Activated T-cell treated with anti-CD3 and anti-CD28 coated beads, Interleukin-2, amount 50 U/mL, for 24 hours (primary cell): Measurements from ENCODE around the gene OR52E5.

Source experiments
- DNase-seq: peaks from one replicate; pipeline ENCODE4 v3.0.0-alpha.2; 2020
- H3K27ac Mint-ChIP-seq: 2 replicates; pipeline ENCODE4 v1.8.0; 2020; ENCODE audit warnings: mild to moderate bottlenecking, mixed read lengths
- H3K27me3 Mint-ChIP-seq: 2 replicates; pipeline ENCODE4 v1.8.0; 2020; ENCODE audit warnings: mixed read lengths
- H3K36me3 Mint-ChIP-seq: 2 replicates; pipeline ENCODE4 v1.8.0; 2020; ENCODE audit warnings: low read depth, mixed read lengths
- H3K4me1 Mint-ChIP-seq: 2 replicates; pipeline ENCODE4 v1.8.0; 2020; ENCODE audit warnings: low read depth, mixed read lengths
- H3K4me3 Mint-ChIP-seq: 2 replicates; pipeline ENCODE4 v1.8.0; 2020; ENCODE audit warnings: mild to moderate bottlenecking, moderate library complexity, mixed read lengths
- H3K9me3 Mint-ChIP-seq: 2 replicates; pipeline ENCODE4 v1.8.0; 2020; ENCODE audit warnings: mixed read lengths

OR52E5 gene

GRCh38 chr11:5923427-5923776 lies 30.4 kb downstream of the OR52E5 start:
- DNase-seq: no peak
- Mint-ChIP-seq H3K4me3 (no peak overlapping the region), H3K27ac (no peak overlapping the region), H3K27me3 (no peaks in the 10 kb centered on the region), H3K36me3 (no peaks in the 10 kb centered on the region), H3K9me3 (peaks cover 24% of the 10 kb centered on the region), H3K4me1 (peaks cover 2% of the 10 kb centered on the region)

GRCh38 chr11:5923794-5924193 lies 30.8 kb downstream of the OR52E5 start:
- Mint-ChIP-seq H3K36me3 (no peaks in the 10 kb centered on the region), H3K9me3 (peaks cover 25% of the 10 kb centered on the region), H3K4me3 (no peak overlapping the region), H3K4me1 (peaks cover 2% of the 10 kb centered on the region), H3K27ac (no peak overlapping the region), H3K27me3 (no peaks in the 10 kb centered on the region)
- no peak for DNase-seq

- no peak overlapping the region for H3K27ac Mint-ChIP-seq
- H3K4me3 Mint-ChIP-seq: no peak overlapping the region
- DNase-seq: no peak
- H3K27me3 Mint-ChIP-seq: no peaks in the 10 kb centered on the region
- peaks cover 24% of the 10 kb centered on the region for H3K9me3 Mint-ChIP-seq
- no peaks in the 10 kb centered on the region for H3K36me3 Mint-ChIP-seq
- no peaks in the 10 kb centered on the region for H3K4me1 Mint-ChIP-seq
These were observed 35.3 kb downstream of the OR52E5 start for GRCh38 chr11:5928271-5928670.

- Mint-ChIP-seq H3K4me3 (no peak overlapping the region), H3K27ac (no peak overlapping the region), H3K4me1 (no peaks in the 10 kb centered on the region), H3K9me3 (peaks cover 24% of the 10 kb centered on the region), H3K27me3 (no peaks in the 10 kb centered on the region), H3K36me3 (no peaks in the 10 kb centered on the region)
- no peak for DNase-seq
These were observed 35.8 kb downstream of the OR52E5 start for GRCh38 chr11:5928811-5929210.

- no peak overlapping the region for H3K27ac Mint-ChIP-seq
- no peaks in the 10 kb centered on the region for H3K4me1 Mint-ChIP-seq
- no peaks in the 10 kb centered on the region for H3K27me3 Mint-ChIP-seq
- H3K4me3 Mint-ChIP-seq: no peak overlapping the region
- no peak for DNase-seq
- no peaks in the 10 kb centered on the region for H3K36me3 Mint-ChIP-seq
- peaks cover 17% of the 10 kb centered on the region for H3K9me3 Mint-ChIP-seq
These were observed 36.8 kb downstream of the OR52E5 start for GRCh38 chr11:5929571-5930368.

GRCh38 chr11:5930614-5931013 lies 37.6 kb downstream of the OR52E5 start:
- no peak for DNase-seq
- Mint-ChIP-seq H3K27me3 (no peaks in the 10 kb centered on the region), H3K9me3 (peaks cover 8% of the 10 kb centered on the region), H3K4me1 (no peaks in the 10 kb centered on the region), H3K27ac (no peak overlapping the region), H3K4me3 (no peak overlapping the region), H3K36me3 (no peaks in the 10 kb centered on the region)

- Mint-ChIP-seq H3K9me3 (peaks cover 8% of the 10 kb centered on the region), H3K27me3 (no peaks in the 10 kb centered on the region), H3K27ac (no peak overlapping the region), H3K36me3 (no peaks in the 10 kb centered on the region), H3K4me3 (no peak overlapping the region), H3K4me1 (no peaks in the 10 kb centered on the region)
- no peak for DNase-seq
These were observed 38.1 kb downstream of the OR52E5 start for GRCh38 chr11:5931061-5931460.

GRCh38 chr11:5932671-5933070 lies 39.7 kb downstream of the OR52E5 start:
- no peaks in the 10 kb centered on the region for H3K36me3 Mint-ChIP-seq
- no peaks in the 10 kb centered on the region for H3K4me1 Mint-ChIP-seq
- no peaks in the 10 kb centered on the region for H3K27me3 Mint-ChIP-seq
- H3K4me3 Mint-ChIP-seq: no peak overlapping the region
- peaks cover 5% of the 10 kb centered on the region for H3K9me3 Mint-ChIP-seq
- DNase-seq: no peak
- H3K27ac Mint-ChIP-seq: no peak overlapping the region

GRCh38 chr11:5933116-5933515 lies 40.1 kb downstream of the OR52E5 start:
- Mint-ChIP-seq H3K4me1 (no peaks in the 10 kb centered on the region), H3K36me3 (no peaks in the 10 kb centered on the region), H3K27me3 (peaks cover 4% of the 10 kb centered on the region), H3K9me3 (peaks cover 5% of the 10 kb centered on the region), H3K4me3 (no peak overlapping the region), H3K27ac (no peak overlapping the region)
- no peak for DNase-seq

GRCh38 chr11:5937868-5938602 lies 45.0 kb downstream of the OR52E5 start:
- Mint-ChIP-seq H3K27me3 (peaks cover 10% of the 10 kb centered on the region), H3K4me1 (no peaks in the 10 kb centered on the region), H3K4me3 (no peak overlapping the region), H3K9me3 (no peaks in the 10 kb centered on the region), H3K27ac (no peak overlapping the region), H3K36me3 (no peaks in the 10 kb centered on the region)
- no peak for DNase-seq

- H3K27me3 Mint-ChIP-seq: peaks cover 10% of the 10 kb centered on the region
- H3K9me3 Mint-ChIP-seq: no peaks in the 10 kb centered on the region
- no peak overlapping the region for H3K27ac Mint-ChIP-seq
- no peak overlapping the region for H3K4me3 Mint-ChIP-seq
- no peak for DNase-seq
- H3K4me1 Mint-ChIP-seq: no peaks in the 10 kb centered on the region
- no peaks in the 10 kb centered on the region for H3K36me3 Mint-ChIP-seq
These were observed 45.6 kb downstream of the OR52E5 start for GRCh38 chr11:5938603-5938965.

- H3K36me3 Mint-ChIP-seq: no peaks in the 10 kb centered on the region
These were observed 47.7 kb downstream of the OR52E5 start for GRCh38 chr11:5940748-5941147.

GRCh38 chr11:5941951-5942350 lies 48.9 kb downstream of the OR52E5 start, which contains the start of gene OR56A3:
TSS of gene OR56A3 (plus strand) at chr11:5942251. CDS start at chr11:5947347, 5,096 bp downstream.
- H3K4me1 Mint-ChIP-seq: no peaks in the 10 kb centered on the region
- H3K27me3 Mint-ChIP-seq: peaks cover 13% of the 10 kb centered on the region
- no peaks in the 10 kb centered on the region for H3K36me3 Mint-ChIP-seq
- no peak within 1 kb of the TSS for H3K4me3 Mint-ChIP-seq
- DNase-seq: no peak
- no peak within 1 kb of the TSS for H3K27ac Mint-ChIP-seq
- no peaks in the 10 kb centered on the region for H3K9me3 Mint-ChIP-seq

More at GRCh38 chr11:5940748-5941147, 47.7 kb downstream of the OR52E5 start:
- peaks cover 13% of the 10 kb centered on the region for H3K27me3 Mint-ChIP-seq
- no peaks in the 10 kb centered on the region for H3K4me1 Mint-ChIP-seq
- no peak overlapping the region for H3K27ac Mint-ChIP-seq
- no peak overlapping the region for H3K4me3 Mint-ChIP-seq
- no peak for DNase-seq
- H3K9me3 Mint-ChIP-seq: no peaks in the 10 kb centered on the region
